Omental fat pad (tissue), 4 donors: ENCODE data around the gene IL15RA. TPM values are rescaled to one million over a fixed set of nuclear protein-coding genes. Genes with fewer than 3 reads are reported as not detected.

Experiments used
- ATAC-seq: fragments of 150-250 bp; one replicate; pipeline ENCODE4 v1.9.1; 2016; ENCODE audit warnings: mild to moderate bottlenecking, moderate library complexity; ENCODE audit not compliant: low FRiP score
- DNase-seq: peaks from one replicate; pipeline ENCODE4 v3.0.0-alpha.2; 2019; ENCODE audit warnings: low spot score
- total RNA-seq, 4 donors: library from RNA; depleted of rRNA; stranded (reverse); fragments of >200 nt; gene quantifications; one replicate each; pipeline ENCODE4 v1.1.0, GENCODE V29; 2016
- TF ChIP-seq, protein P1 (sequence below), 3 donors: fragments of 450-650 bp; IDR thresholded peaks; one replicate each; pipeline ENCODE4 v1.5.1; 2016 to 2017; ENCODE audit warnings: antibody characterized with exemption in 3 of 3, mild to moderate bottlenecking in 3 of 3, moderate library complexity in 2 of 3

Gene IL15RA
- total RNA-seq, 4 donors from 2014 or later = 18.7 to 71.6 (median 26.8) TPM

DNA sequence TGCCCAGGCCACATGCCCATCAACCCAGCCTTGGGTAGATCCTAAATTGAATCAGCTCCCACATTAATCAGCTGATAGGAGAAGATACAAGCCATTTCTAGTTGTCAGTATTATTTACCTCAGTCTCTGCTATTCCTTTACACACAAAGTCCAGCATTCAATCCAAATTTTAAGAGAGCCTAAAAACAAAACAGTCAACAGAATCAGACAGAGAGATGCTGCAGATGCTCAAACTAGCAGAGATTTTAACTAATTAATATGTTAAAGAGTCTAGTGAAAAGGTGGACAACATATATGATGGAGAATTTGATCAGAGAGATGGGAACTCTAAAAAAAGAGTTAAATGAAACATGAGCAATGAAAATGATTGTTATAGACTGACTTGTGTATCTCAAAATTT, 14.4 kb upstream of the IL15RA start:
- no peak for ATAC-seq
- TF ChIP-seq, protein P1, sequence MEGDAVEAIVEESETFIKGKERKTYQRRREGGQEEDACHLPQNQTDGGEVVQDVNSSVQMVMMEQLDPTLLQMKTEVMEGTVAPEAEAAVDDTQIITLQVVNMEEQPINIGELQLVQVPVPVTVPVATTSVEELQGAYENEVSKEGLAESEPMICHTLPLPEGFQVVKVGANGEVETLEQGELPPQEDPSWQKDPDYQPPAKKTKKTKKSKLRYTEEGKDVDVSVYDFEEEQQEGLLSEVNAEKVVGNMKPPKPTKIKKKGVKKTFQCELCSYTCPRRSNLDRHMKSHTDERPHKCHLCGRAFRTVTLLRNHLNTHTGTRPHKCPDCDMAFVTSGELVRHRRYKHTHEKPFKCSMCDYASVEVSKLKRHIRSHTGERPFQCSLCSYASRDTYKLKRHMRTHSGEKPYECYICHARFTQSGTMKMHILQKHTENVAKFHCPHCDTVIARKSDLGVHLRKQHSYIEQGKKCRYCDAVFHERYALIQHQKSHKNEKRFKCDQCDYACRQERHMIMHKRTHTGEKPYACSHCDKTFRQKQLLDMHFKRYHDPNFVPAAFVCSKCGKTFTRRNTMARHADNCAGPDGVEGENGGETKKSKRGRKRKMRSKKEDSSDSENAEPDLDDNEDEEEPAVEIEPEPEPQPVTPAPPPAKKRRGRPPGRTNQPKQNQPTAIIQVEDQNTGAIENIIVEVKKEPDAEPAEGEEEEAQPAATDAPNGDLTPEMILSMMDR (IDR thresholded peaks at IDR 0.05) = no peak
- DNase-seq = no peak

DNA sequence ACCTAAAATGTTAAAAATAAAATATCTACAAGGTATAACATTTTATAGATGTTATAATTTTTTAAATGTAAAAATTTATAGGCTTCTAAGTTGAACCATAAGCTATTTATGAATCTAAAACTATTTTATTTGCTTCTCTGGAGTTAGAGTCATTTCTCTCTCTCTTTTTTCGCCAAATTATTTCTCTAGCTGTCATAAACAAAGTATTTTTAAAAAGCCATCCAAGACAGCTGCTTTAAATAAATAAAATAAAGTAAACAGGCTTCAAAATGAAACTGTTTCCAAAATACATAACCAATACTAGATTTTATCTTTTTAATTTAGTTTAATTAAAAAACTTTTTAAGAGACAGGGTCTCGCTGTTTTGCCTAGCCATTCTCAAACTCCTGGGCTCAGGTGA, 12.4 kb upstream of the IL15RA start:
- no peak for ATAC-seq
- TF ChIP-seq, protein P1 (IDR thresholded peaks at IDR 0.05) = no peak
- DNase-seq = no peak

DNA sequence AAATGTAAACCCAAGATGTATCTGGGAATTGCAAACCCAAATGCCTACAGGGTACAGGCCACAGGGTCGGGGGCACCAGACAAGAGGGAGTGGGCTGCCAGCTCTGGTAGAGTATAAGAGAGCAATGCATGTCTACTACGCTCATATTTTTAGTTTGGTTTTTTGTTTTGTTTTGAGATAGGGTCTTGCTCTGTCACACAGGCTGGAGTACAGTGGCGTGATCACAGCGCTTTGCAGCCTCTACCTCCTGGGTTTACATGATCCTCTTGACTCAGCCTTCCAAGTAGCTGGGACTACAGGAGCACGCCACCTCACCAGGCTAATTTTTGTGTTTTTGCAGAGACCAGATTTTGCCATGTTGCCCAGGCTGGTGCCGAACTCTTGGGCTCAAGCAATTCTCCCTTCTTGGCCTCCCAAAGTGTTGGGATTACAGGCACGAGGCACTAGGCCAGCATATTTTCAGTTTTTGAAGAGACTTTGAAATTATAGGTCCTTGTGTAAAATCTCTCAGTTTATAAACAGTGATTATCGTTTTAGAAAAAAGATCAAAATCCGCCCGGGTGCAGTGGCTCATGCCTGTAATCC, 11.1 kb upstream of the IL15RA start:
- no peak for ATAC-seq
- TF ChIP-seq, protein P1 (IDR thresholded peaks at IDR 0.05) = no peak
- no peak for DNase-seq

DNA sequence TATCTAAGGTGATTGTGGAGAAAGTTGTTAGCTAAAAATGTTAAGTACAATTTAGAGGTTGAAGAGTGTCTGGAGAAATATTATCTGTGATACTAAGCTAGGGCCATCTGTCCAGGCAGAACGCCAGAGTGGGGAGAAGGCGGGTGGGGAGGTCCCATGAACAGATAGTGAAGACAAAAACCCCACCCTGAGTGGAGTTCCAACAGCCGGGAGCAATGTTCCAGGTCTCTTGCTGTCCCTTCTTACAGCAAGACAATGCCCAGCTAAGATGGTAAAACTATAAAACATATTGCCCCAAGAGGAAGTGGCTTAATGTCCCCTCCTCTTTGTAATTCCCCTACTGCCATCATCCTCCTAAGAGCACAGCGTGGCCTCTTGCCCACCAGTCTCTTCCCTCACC, 10.4 kb upstream of the IL15RA start:
- DNase-seq (no peak), ATAC-seq (no peak)
- TF ChIP-seq, protein P1 (IDR thresholded peaks at IDR 0.05) = no peak

DNA sequence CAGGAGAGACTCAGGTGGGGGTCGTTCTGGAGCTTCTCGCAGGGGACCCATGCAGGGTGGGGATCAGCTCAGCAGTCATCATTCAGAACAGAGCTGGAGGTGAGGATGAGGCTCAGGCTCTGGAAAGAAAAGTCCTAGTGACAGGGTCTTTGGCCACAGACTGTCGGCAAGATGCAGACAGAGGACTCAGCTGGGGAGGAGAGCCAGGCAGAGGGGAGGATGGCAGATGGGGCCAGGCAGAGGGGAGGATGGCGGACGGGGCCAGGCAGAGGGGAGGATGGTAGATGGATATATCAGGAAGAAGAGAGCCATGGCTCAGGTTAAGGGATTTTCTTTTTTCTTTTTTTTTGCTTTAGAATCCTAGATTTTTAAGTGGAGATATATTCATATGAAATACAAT, 7.7 kb upstream of the IL15RA start:
- TF ChIP-seq, protein P1 (IDR thresholded peaks at IDR 0.05) = no peak
- ATAC-seq (no peak), DNase-seq (no peak)

DNA sequence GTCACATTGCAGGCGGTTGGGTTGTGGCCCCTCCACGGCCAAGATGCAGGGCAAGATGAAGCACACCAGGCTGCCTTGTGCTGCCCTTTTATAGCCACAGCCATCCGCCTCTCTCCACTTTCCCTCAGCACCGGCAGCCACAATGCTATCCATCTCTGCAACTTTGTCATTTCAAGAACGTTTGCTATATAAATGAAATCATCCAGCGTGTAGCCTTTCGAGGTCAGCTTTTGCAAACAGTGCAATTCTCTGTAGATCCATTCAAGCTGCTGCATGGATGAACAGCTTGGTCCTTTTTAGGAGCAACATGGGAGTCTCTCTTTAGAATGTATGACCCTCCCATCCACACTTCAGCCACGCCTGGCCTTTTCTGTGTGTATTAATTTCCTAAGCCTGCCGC, 6.4 kb upstream of the IL15RA start:
- DNase-seq (no peak), ATAC-seq (no peak)
- TF ChIP-seq, protein P1 (IDR thresholded peaks at IDR 0.05) = no peak

DNA sequence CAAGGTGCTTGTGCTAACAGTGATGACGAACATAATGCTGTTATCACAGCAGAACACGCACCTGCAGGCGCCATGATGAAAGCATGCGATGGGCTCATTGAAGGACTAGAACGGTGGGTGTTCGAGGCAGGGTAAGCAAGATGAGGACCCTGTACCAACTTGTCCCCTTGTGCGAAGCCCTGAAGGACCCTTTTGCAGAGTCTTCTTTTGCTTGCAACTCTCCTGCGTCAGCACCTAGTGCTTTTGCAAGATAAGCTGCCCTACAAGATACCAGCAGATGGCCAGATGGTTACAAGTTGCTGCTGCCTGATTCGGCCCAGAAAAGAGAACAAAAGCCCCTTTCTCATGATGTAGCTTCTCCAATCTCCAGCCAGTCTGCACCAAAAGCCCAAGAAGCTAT, 4.2 kb upstream of the IL15RA start:
- ATAC-seq (no peak), DNase-seq (no peak)
- TF ChIP-seq, protein P1 (IDR thresholded peaks at IDR 0.05) = no peak
